MM.1S (cell line): ENCODE measurements around the gene TASP1.

Experiments
- CTCF ChIP-seq: fragments of 300-600 bp; sonication (generic); IDR thresholded peaks from 2 replicates; pipeline ENCODE4 v1.5.1; 2016; ENCODE audit warnings: antibody characterized with exemption, low read length, mixed read lengths
- EZH2 ChIP-seq: fragments of 300-600 bp; sonication (generic); optimal IDR thresholded peaks from 2 replicates; pipeline ENCODE3; 2017; ENCODE audit warnings: low read depth, mild to moderate bottlenecking, antibody characterized with exemption, low read length, mixed read lengths
- EZH2phosphoT487 ChIP-seq: fragments of 300-600 bp; sonication (generic); IDR thresholded peaks from 2 replicates; pipeline ENCODE4 v1.6.1; 2018; ENCODE audit warnings: antibody characterized with exemption, low read length

GRCh38 chr20:13485576-13485975, 153.2 kb downstream of the TASP1 start:
- TF ChIP-seq CTCF (no peak), EZH2phosphoT487 (no peak), EZH2 (no peak)
